HG02798 (cell line): Measurements from ENCODE around the gene TBC1D2B.

Experiments used
- ATAC-seq: cut with Tn5 transposase; IDR thresholded peaks from one replicate; pipeline ENCODE4 v1.9.1; 2021; ENCODE audit warnings: mild to moderate bottlenecking; ENCODE audit not compliant: unreplicated experiment, poor library complexity

The TBC1D2B gene

GRCh38 chr15:78077053-78077870 lies at the start of gene TBC1D2B:
Gene TBC1D2B, minus strand, starts transcription at chr15:78077711. Its CDS starts 59 bp downstream, at chr15:78077652.
- peak; percentile 83 for ATAC-seq

DNA sequence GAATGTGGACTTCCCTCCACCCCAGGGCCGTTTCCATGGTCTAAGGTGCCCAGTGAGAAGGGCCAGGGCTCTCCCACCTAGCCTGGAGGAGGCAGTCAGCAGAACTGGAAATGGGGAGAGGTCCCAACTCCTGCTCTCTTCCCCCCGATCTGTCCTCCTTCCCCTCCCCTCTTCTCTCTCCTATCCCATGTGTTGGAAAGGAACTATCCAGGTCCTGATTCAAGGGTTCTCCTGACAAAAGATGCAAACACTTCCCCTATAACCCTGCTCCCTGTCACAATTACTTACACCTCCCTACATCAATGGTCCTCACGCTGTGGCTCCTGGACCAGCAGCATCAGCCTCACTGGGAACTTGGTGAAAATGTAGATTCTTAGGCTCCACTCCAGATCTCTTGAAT lies 47.8 kb upstream of the TBC1D2B start:
- no peak for ATAC-seq

DNA sequence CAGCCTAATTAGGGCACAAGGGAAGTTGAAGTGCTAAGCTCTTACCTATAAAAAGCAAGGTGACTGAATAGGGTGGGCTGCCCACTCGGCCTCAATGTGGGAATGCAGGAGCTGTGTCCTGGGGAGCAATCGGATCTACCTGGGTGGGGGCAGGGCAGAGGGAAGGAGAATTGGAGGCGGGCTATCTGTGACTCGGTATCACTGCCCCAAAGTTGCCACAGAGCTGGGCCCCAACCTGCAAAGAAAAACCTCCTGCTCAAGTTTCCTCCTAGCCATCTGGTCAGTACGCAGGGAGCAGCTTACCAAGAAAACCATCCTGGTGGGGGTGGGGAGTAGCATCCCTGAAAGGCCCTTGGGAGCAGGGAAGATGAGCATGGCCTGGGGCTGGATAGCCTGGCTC lies 43.0 kb upstream of the TBC1D2B start:
- no peak for ATAC-seq

DNA sequence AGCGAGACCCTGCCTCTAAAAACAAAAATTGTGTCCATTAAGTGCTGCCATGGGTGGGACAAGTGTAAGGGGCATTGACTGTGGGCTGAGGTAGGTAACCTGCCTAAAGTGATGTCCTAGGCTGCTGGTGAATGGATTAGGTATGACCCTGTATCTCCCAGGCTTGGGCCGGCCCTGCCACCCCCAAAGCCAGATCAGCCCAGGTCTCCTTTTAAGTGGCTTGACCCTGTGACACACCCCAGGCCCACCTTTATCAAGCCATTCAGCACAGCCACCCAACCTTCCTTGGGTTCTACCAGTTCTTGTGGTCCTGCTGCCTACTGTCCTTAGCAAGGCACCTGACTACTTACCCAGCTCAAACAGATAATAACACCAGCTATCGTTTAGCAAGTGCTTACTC lies 35.0 kb upstream of the TBC1D2B start:
- no peak for ATAC-seq

DNA sequence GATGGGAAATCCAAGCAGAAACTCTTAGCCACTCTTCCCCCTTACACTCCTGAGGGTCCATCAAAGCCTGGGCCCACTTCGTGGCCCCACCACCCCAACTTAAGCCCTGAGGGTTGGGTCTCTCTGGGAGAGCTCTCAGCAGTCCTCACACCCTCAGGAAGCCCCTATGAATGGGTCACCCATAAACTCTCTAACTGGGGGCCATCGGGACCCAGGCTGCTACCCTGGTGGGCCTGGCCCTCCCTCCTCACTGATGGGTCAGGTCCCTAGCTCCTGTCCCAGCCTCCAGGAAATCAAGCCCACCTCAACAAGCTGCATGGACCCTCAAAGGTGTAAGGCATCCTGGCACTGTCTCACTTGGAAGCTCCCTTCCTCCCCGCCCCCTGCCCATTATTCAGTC lies 34.3 kb upstream of the TBC1D2B start:
- no peak for ATAC-seq

GRCh38 chr15:78110916-78111475 lies 33.5 kb upstream of the TBC1D2B start:
- ATAC-seq = no peak

- ATAC-seq = no peak
Observed at GRCh38 chr15:78110096-78110495, 32.6 kb upstream of the TBC1D2B start.

GRCh38 chr15:78109156-78109555 lies 31.6 kb upstream of the TBC1D2B start:
- ATAC-seq = no peak

DNA sequence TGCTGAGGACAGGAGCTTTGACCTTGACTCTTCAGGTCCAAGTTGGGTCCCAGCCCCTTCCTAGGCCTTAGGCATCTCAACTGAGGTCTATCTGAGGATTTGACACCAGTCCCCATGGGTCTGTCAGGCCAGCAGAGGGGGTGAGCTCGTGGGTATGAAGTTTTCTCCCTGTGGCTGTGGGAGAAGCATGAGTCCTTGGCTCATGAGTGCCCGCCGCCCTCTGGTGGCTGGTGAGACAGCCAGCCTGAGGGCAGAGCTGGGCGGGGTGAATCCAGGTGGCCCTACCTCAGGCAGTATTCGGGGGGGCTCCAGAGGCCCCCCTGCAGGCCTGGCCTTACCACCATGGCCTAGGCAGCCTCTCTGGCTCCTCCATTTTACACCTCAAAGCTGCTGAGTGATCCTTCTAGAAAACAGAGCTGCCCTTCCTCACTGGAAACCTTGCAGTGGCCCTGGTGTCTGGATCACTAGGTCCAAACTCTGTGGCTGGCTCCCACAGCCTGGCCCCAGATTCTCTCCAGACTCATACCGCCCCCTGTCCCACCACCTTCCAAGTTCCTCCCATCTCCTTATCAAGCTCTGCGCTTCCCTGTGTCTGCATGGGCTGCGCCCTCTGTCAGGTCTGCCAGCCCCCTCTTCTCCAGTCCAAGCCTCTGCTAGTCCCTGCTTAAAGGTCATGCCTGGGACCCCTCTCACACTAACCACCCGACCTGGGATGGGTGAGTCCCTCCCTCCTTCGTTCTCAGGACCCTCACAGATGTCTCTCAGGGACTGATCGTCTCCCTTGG lies 31.0 kb upstream of the TBC1D2B start:
- ATAC-seq = peak; percentile 65

DNA sequence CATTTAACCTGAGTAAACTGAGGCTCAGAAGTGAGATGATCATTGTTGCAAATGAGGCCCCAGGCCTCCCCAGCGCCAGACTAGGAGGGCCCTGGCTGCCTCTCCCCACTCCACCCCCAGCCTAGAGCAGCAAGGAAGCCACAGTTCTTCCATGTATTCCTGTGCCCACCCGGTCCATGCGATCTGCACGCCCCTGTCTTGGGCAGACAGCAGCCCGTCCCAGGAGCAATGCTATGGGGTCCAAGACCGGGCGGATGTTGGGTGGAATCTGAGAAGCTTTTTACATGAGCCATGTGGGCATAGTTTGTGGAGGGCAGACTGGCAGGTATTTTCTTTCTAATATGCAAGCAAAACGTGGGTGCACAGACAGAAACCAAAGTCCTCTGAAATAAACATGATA lies 30.0 kb upstream of the TBC1D2B start:
- no peak for ATAC-seq

DNA sequence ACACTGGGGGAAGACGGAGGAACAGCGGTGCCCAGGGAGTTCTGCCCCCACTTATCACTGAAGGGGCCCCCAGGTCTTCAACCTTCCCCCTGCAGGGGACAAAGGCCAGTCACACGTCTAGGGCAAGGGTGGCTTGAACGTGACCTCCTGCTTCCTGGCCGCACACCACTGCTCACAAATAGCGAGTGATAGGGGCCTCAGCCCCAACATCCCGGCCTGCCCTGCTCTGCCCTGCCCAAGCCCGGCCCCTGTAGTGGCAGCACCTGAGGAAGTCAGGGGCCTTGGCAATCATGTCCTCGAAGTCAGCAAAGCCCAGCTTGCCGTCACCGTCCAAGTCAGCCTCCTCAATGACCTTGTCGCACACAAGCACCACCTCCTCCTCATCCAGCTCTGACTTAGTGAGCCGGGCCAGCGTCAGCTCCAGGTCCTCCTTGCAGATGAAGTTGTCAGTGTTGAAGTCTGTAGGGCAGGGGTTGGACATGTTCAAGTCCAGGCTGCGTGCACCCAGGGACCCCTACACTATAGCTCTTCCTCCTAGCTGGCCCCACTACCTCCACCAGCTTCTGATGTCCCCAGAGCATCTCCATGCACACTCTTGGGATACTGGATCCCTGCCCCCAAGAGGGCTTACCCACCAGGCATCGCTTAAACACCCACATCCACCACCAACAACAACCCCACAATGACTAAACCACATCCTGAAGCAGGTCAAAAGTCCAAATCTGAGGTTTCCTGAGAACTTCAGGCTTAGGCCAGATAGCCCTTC lies 28.1 kb upstream of the TBC1D2B start:
- ATAC-seq = no peak

DNA sequence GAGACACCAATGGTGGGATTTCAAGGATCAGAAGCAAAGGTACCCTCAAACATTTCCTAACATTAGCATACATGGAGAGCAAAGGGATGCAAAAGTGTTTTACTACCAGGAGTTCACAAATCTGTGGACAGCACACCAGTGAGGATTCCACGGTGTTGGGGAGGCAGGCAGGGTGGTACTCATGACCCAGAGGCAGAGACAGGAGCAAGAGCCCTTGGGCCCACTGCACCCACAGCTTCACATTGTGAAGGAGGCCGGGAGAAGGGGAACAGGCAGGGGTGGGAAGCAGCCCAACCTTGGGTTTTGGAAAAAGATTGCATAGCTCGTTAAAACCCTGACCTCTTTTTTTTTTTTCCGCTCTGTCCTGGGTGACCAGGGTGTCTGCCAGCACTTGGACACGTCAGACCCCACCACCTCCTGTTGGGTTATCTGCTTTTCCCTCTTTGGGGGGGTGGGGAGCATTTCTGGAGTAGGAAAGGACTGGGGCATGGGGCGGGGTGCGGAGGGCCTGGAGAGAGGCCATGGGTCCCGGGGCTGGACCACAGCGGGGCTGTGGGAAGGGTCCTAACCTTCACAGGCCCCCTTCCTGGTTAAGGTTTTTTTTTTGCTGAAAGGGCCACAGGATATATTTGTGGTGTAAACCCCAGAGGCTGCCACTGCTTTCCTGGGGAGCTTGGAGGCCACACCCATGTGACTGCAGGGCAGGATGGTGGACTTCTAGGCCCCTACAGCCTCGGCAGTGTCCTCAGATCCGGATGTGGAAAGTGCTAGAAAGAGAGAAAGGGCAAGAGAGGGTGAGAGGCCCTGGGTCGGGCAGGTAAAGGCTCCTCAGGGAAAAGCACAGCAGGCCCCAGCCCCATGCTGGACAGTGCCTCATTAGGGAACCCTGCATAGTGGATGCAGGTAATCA lies 27.3 kb upstream of the TBC1D2B start:
- no peak for ATAC-seq

DNA sequence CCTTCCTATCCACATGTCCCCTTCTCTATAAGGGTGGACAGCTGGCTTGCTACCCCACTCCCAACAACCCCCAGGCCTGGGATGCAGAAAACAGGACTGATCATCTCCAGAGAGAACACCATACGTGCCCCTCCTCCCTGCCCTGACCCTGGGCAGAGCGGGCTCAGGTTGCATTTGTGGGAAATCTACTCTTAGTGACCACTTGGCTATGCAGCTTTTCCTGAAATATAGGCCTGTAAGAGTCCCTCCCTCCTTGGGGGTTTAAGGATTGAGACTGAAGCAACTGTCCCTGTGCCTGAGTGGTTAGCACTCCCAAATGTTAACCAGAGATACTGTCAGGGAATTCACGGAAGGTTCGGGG lies 26.6 kb upstream of the TBC1D2B start:
- ATAC-seq = no peak

DNA sequence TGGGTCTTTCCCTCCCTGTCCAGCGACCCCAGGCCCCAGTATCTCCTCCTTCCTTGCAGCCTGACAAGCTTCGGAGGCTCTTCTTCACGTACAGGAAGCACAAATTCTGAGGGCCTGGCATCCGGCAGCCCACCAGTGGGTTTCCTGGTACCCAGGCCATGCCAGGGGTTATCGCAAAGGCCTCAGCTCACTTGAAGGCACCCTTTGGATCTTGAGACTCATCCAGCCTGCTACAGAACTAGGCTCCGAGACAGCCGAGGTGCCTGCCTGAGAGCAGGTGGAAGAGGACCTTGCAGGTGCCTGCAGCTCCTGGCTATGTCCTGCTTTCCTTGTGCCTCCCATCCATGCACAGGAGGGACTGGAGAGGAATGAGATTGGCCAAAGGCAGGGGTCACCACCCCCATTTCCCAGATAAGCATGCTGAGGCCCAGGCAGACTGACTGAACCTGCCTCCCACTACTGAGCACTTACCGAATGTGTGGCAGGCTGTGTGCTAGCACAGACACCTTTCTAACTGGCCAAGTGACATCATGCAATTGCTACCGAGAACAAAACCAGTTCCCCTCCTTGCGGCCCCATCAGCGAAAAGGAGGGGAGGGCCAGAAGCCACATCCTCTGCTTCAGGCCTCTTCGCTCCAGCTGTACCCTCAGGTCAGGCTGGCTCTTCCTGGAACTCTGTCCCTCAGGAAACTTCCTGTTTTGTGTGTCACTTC lies 26.1 kb upstream of the TBC1D2B start:
- peak; percentile 75 for ATAC-seq

DNA sequence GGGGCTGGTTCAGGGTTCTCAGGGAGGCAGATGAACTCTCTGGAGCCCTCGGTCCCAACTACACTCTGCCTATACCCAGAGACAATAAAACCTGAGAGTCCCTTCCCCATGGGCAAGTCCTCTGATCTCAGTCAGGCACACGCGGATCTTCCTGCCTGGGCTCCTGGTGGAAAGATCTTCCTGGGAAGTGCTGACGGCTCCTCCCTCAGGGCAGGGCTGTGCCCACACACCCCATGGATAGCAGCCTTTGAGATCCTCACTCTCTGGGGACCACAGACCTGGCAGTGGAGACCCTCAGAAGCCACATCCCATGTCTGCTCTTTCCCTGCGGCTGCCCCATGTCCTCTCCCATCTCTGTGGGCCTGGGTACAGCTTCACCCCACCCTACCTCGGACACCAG lies 25.2 kb upstream of the TBC1D2B start:
- ATAC-seq = no peak

GRCh38 chr15:78102211-78102610 lies 24.7 kb upstream of the TBC1D2B start:
- ATAC-seq = no peak

- ATAC-seq = no peak
Observed at GRCh38 chr15:78101423-78102105, 24.1 kb upstream of the TBC1D2B start.

DNA sequence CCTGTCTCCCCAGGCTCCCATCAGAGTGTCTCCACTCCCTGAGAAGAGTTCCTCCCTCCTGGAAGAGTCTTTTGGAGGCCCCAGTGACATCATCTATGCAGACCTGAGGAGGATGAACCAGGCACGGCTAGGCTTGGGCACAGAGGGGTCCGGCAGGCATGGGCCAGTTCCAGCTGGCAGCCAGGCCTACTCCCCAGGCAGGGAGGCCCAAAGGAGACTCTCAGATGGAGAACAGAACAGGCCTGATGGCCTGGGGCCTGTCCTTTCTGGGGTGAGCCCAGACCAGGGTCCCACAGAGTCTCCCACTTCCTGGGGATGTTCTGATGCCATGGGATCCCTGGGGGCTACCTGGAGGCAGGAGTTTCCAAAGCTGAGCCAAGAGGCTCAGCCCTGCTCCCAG lies 23.4 kb upstream of the TBC1D2B start:
- no peak for ATAC-seq
